ENCODE measurements around the gene PDZD11. TPM values are rescaled to one million over a fixed set of nuclear protein-coding genes. Genes with fewer than 3 reads are reported as not detected.
"Not testable (repeated sequence)": the region's sequence is repeated elsewhere in the genome, so short reads cannot be mapped to it uniquely, and the experiment has no call there.

The PDZD11 gene
- polyA plus RNA-seq, 4 donors = 48.4 to 62.2 (median 52.6) TPM

DNA sequence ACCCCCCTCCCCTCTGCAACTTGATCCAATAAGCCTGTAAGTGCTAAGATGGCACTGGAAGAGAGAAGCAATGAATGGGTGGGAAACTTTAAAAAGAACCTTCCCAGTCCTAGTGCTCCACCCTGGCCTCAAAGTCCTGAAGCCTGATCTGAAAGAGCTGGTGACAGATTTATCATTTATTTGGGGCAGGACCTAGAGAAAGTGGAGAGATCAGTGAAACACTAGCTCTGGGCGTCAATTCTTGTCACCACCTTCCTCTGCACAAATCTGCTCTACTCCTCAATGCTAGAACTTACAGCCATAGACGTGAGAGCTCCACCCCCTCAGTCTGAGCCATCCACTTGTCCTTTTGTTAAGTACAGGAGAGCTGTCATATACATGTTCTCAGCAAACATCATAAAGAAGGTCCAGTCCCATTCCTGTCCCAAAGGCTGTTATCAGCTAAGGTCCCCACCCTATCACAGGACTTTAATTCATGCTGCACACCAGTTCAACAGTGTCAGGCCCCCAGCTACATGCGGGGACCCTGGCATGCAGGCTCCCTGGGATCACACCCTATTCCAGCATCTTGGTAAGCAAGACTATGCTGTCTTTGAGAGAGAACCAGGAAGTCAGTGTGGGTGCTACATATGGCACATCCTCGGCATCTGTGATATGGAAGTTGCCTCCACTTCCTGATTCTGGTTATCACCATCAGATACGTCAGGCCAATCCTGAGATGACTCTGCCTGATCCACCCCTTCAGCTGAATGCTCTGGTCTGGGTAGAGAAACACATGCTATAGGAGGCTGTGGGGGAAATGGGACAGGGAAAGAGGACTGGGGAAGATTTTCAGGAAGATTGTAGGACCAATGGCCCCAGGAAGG is 32.1 kb downstream of the PDZD11 start:
- no peak for DNase-seq (ENCODE audit: low read depth in 4 of 4, low spot score in 2 of 4)

DNA sequence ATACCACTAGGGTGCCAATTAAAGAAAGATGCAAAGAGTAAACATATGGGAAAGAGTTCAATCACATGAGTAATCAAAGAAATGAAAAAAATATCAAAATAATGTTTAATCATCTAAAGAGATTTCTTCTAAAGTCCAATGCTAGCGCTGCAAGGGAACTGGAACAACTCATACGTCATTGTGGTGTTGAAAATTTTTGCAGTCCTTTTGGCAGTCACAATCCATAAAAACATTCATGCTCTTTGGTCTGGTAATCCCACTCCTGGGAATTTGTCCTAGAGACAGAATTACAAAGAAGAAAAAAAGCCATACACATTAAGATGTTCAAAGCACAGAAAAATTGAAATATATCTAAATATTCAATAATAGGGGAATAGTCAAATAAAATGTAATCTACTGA is 34.3 kb downstream of the PDZD11 start:
- no peak for DNase-seq (ENCODE audit: low read depth in 4 of 4, low spot score in 2 of 4)

GRCh38 chrX:70254909-70255308 is 34.8 kb downstream of the PDZD11 start:
- DNase-seq (ENCODE audit: low read depth in 4 of 4, low spot score in 2 of 4) = no peak

GRCh38 chrX:70254063-70254400 is 35.7 kb downstream of the PDZD11 start:
- DNase-seq (ENCODE audit: low read depth in 4 of 4, low spot score in 2 of 4) = no peak

- no peak for DNase-seq (ENCODE audit: low read depth in 4 of 4, low spot score in 2 of 4)
Measured at GRCh38 chrX:70253377-70254062, 36.2 kb downstream of the PDZD11 start.

GRCh38 chrX:70252491-70252890 is 37.2 kb downstream of the PDZD11 start:
- no peak for DNase-seq (ENCODE audit: low read depth in 4 of 4, low spot score in 2 of 4)

GRCh38 chrX:70247252-70247651 is 42.5 kb downstream of the PDZD11 start:
- no peak for DNase-seq (ENCODE audit: low read depth in 4 of 4, low spot score in 2 of 4)

DNA sequence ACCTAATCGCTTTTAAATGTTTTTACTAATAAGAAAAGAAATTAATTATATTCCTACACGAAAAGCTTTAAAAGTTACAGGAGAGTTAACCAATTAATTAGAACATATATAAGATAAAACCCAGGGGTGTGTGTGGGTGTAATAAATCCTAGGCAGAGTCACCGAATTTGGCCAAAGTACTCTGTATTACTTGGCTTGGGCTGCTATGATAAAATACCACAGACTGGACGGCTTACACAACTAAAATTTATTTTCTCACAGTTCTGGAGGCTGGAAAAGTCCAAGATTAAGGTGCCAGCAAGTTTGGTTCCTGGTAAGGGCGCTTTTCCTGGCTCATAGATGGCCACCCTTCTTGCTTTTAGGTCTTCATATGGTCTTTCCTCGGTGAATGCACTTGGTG is 44.8 kb downstream of the PDZD11 start:
- DNase-seq (ENCODE audit: low read depth in 4 of 4, low spot score in 2 of 4) = no peak

- not testable (repeated sequence) for DNase-seq (ENCODE audit: low read depth in 4 of 4, low spot score in 2 of 4)
Measured at GRCh38 chrX:70243601-70244000, 46.1 kb downstream of the PDZD11 start.

GRCh38 chrX:70241501-70241900 is 48.2 kb downstream of the PDZD11 start:
- DNase-seq (ENCODE audit: low read depth in 4 of 4, low spot score in 2 of 4) = no peak

- no peak for DNase-seq (ENCODE audit: low read depth in 4 of 4, low spot score in 2 of 4)
Measured at GRCh38 chrX:70240751-70241150, 49.0 kb downstream of the PDZD11 start.

Other genes with a start within 250 kb of the PDZD11 start
- not detected for gene AWAT2, start 240.0 kb downstream of the PDZD11 start, polyA plus RNA-seq (ENCODE audit: insufficient read length in 4 of 4)
- under 1 TPM in 2 of 4 donors, not detected in 2; 0.09 TPM for gene OTUD6A, start 227.5 kb downstream of the PDZD11 start, polyA plus RNA-seq (ENCODE audit: insufficient read length in 4 of 4)
- gene IGBP1, start 156.5 kb downstream of the PDZD11 start, polyA plus RNA-seq (ENCODE audit: insufficient read length in 4 of 4) = 100 to 1,000 TPM in 2 of 4 donors, 10 to 100 TPM in 2; 88.1 to 118 (median 98.3) TPM
- under 1 TPM in 2 of 4 donors, not detected in 2; 0.09 to 0.19 TPM for gene DGAT2L6, start 112.4 kb downstream of the PDZD11 start, polyA plus RNA-seq (ENCODE audit: insufficient read length in 4 of 4)
- under 1 TPM in 2 of 4 donors, not detected in 2; 0.30 to 0.43 TPM for gene AWAT1, start 55.3 kb downstream of the PDZD11 start, polyA plus RNA-seq (ENCODE audit: insufficient read length in 4 of 4)
- under 1 TPM; 0.14 to 0.77 (median 0.34) TPM for gene P2RY4, start 29.7 kb downstream of the PDZD11 start, polyA plus RNA-seq (ENCODE audit: insufficient read length in 4 of 4)
- 1 to 10 TPM in 2 of 4 donors, under 1 TPM in 2; 0.27 to 2.3 (median 0.90) TPM for gene ARR3, start 21.6 kb downstream of the PDZD11 start, polyA plus RNA-seq (ENCODE audit: insufficient read length in 4 of 4)
- 1 to 10 TPM in 3 of 4 donors, under 1 TPM in 1; 0.72 to 1.2 (median 1.0) TPM for gene RAB41, start 7.8 kb downstream of the PDZD11 start, polyA plus RNA-seq (ENCODE audit: insufficient read length in 4 of 4)
- gene KIF4A, start 177 bp upstream of the PDZD11 start, polyA plus RNA-seq (ENCODE audit: insufficient read length in 4 of 4) = 10 to 100 TPM; 16.1 to 17.9 (median 16.7) TPM
- 1 to 10 TPM in 3 of 4 donors, under 1 TPM in 1; 0.95 to 1.7 (median 1.6) TPM for gene GDPD2, start 133.4 kb upstream of the PDZD11 start, polyA plus RNA-seq (ENCODE audit: insufficient read length in 4 of 4)
- 10 to 100 TPM; 38.5 to 42.8 (median 40.0) TPM for gene DLG3, start 154.9 kb upstream of the PDZD11 start, polyA plus RNA-seq (ENCODE audit: insufficient read length in 4 of 4)